ENCODE results near the gene SNAP91. TPM values are rescaled to one million over a fixed set of nuclear protein-coding genes. Genes with fewer than 3 reads are reported as not detected.

SNAP91 gene
- total and polyA plus RNA-seq, 8 donors: 0.51 to 8.8 (median 1.9) TPM

DNA sequence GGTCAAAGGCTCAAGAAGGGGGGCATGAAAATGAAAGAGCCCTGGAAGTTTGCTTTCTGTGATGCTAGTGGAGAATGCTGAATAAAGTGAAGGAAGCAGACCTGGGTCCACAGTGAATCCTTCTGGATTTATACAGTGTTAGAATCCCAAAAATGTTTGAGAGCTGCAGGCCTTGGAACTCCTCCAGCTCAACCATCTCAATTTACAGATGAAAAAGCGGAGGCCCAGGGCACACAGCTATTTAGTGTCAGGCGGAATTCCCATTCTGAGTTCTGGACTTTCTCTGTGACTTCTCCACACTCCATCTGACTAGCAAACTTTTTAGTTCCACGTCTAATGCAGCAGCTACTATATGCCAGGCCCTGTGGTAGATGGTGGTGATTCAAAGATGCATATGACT is 198.1 kb downstream of the SNAP91 start:
- H3K4me1 ChIP-seq: no peaks in the 10 kb centered on the region
- 79 to 88% methylated on average over 3 of the region's 3 CpGs for WGBS, 2 donors
- TF ChIP-seq, protein P1, sequence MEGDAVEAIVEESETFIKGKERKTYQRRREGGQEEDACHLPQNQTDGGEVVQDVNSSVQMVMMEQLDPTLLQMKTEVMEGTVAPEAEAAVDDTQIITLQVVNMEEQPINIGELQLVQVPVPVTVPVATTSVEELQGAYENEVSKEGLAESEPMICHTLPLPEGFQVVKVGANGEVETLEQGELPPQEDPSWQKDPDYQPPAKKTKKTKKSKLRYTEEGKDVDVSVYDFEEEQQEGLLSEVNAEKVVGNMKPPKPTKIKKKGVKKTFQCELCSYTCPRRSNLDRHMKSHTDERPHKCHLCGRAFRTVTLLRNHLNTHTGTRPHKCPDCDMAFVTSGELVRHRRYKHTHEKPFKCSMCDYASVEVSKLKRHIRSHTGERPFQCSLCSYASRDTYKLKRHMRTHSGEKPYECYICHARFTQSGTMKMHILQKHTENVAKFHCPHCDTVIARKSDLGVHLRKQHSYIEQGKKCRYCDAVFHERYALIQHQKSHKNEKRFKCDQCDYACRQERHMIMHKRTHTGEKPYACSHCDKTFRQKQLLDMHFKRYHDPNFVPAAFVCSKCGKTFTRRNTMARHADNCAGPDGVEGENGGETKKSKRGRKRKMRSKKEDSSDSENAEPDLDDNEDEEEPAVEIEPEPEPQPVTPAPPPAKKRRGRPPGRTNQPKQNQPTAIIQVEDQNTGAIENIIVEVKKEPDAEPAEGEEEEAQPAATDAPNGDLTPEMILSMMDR (IDR thresholded peaks at IDR 0.05): no peak
- H3K9me3 ChIP-seq: no peaks in the 10 kb centered on the region
- no peaks in the 10 kb centered on the region for H3K36me3 ChIP-seq
- intact Hi-C loops (cut with DNase I): loop anchor here (5.0 to 10.0 kb wide), 4 partner anchors 93 to 446 kb away; partner anchors contain the start of genes DOP1A (in 1 of the 3) and UBE3D (in 1 of the 3)
- no peaks in the 10 kb centered on the region for H3K27me3 ChIP-seq
- FAIRE-seq: no peak
- DNase-seq: no peak
- no peak for ATAC-seq
- H3K27ac ChIP-seq: no peak overlapping the region
- no peak overlapping the region for H3K4me3 ChIP-seq

DNA sequence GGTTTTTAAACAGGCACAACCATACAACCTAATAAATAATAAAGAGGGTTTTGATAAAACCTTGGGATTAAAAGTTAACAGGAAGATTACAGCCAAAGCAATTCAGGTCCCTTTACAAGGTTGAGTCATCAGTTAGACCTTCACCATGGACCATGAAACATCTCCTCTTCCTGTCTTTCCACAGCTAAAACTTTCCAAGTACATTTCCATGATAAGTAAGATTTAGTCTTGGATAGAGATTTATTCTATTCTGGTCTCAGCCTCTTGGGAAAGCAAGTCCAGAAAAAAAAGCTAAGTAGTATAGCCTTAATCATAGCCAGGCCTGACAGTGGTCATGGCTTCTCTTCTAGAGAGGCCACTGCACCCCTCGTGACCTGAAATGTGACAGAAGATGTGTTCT is 199.5 kb downstream of the SNAP91 start:
- no peaks in the 10 kb centered on the region for H3K27me3 ChIP-seq
- intact Hi-C loops (cut with DNase I): no loop called here
- WGBS, 2 donors: 81 to 83% methylated on average over 1 of the region's 1 CpG
- no peaks in the 10 kb centered on the region for H3K9me3 ChIP-seq
- no peak overlapping the region for H3K27ac ChIP-seq
- DNase-seq: no peak
- ATAC-seq: no peak
- no peaks in the 10 kb centered on the region for H3K4me1 ChIP-seq
- H3K36me3 ChIP-seq: no peaks in the 10 kb centered on the region
- TF ChIP-seq, protein P1 (IDR thresholded peaks at IDR 0.05): no peak
- no peak for FAIRE-seq
- no peak overlapping the region for H3K4me3 ChIP-seq

DNA sequence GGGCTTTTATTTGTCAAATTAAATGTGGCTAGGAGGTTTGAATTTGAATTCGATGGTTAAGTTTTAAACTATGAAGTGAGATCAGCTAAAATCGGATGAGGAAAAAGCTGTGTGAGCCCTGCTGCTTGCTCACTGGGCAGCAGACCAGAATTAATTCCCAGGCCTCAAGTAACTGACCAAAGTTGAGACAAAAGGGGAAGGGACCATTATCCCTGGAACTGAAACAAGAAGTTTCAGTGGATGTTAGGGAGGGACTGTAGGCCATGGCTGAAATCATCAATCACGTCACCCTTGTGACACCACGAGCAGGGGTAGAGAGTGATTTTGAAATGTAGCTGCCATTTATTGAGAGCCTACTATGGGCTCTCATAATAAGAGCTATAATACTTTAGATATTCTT is 203.5 kb downstream of the SNAP91 start:
- Histone ChIP-seq H3K36me3 (no peaks in the 10 kb centered on the region), H3K4me1 (no peaks in the 10 kb centered on the region), H3K9me3 (no peaks in the 10 kb centered on the region), H3K27me3 (no peaks in the 10 kb centered on the region), H3K4me3 (no peak overlapping the region), H3K27ac (no peak overlapping the region)
- DNase-seq (no peak), FAIRE-seq (no peak), ATAC-seq (peak in 3 of 4 donors; percentile 35 to 74 (median 67))
- intact Hi-C loops (cut with DNase I): no loop called here
- 64 to 86% methylated on average over 4 of the region's 4 CpGs for WGBS, 2 donors
- TF ChIP-seq, protein P1 (IDR thresholded peaks at IDR 0.05): no peak

Other genes with a start within 250 kb of the SNAP91 start
- gene PRSS35, start 196.6 kb downstream of the SNAP91 start, total RNA-seq: under 1 TPM; 0.12 to 0.46 (median 0.37) TPM
- gene PRSS35, start 196.6 kb downstream of the SNAP91 start, polyA plus RNA-seq: under 1 TPM; 0.30 to 0.31 TPM
- gene RIPPLY2, start 144.3 kb upstream of the SNAP91 start, total RNA-seq: under 1 TPM in 4 of 6 donors, not detected in 2; 0.22 to 0.89 (median 0.26) TPM
- gene RIPPLY2, start 144.3 kb upstream of the SNAP91 start, polyA plus RNA-seq: 1 to 10 TPM; 2.6 to 9.4 TPM
- gene CYB5R4, start 150.6 kb upstream of the SNAP91 start, total RNA-seq: 10 to 100 TPM in 1 of 6 donors, 1 to 10 TPM in 5; 2.5 to 10.1 (median 6.2) TPM
- gene CYB5R4, start 150.6 kb upstream of the SNAP91 start, polyA plus RNA-seq: 1 to 10 TPM; 1.1 to 4.9 TPM

Data from pancreas (tissue), 10 donors.